ENCODE results near the gene USP13.

DNA sequence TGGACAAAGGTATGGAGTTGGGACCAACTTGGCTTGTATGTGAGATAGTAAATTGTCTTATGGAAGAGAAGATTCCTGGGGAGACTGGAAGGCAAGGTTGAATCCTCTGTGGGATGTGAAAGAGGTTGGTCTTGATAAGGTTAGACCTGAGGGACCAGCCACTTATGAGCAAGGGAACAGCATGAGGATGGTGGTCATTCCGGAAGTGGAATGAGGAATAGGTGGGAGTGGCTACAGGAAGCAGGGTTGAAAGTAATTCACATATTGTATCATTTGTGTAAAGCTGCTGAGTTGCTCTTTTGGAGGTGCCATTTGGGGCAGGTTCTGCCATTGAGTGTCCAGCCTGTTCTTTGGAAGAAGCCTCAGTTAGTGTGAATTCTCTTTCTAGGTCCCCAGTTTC, 13.2 kb downstream of the USP13 start:
- TF ChIP-seq EZH2 (IDR thresholded peaks at IDR 0.05; ENCODE audit: insufficient read depth, poor library complexity, severe bottlenecking): no peak
- no peak for TF ChIP-seq EZH2phosphoT487 (IDR thresholded peaks at IDR 0.05; ENCODE audit: insufficient read depth, low read depth)

Measured in GM23248 (cell line).